DOHH2 (cell line): ENCODE results near the gene GAGE2A.
"Not testable (repeated sequence)": the region's sequence is repeated elsewhere in the genome, so short reads cannot be mapped to it uniquely, and the experiment has no call there.

Experiments
- EZH2phosphoT487 ChIP-seq: fragments of 200-600 bp; sonication (generic); IDR thresholded peaks from 2 replicates; pipeline ENCODE4 v1.6.1; 2017; ENCODE audit warnings: borderline replicate concordance, mild to moderate bottlenecking, antibody characterized with exemption, low read length, moderate library complexity, mixed read lengths
- TF ChIP-seq, protein P1 (sequence below): fragments of 200-600 bp; sonication (generic); IDR thresholded peaks from one replicate; pipeline ENCODE4 v1.5.1; 2014; ENCODE audit warnings: antibody characterized with exemption, mild to moderate bottlenecking, low read depth, low read length; ENCODE audit not compliant: poor library complexity, severe bottlenecking

DNA sequence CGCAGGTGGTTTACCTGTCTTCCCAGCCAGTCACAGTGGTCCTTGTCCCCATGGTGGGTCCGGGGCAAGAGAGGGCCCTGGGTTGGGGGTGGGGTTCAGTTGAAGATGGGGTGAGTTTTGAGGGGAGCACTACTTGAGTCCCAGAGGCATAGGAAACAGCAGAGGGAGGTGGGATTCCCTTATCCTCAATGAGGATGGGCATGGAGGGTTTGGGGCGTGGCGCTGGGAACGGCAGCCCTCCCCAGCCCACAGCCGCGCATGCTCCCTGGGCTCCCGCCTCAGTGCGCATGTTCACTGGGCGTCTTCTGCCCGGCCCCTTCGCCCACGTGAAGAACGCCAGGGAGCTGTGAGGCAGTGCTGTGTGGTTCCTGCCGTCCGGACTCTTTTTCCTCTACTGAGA, 19.2 kb upstream of the GAGE2A start, which contains the start of gene GAGE12G:
- TF ChIP-seq, protein P1, sequence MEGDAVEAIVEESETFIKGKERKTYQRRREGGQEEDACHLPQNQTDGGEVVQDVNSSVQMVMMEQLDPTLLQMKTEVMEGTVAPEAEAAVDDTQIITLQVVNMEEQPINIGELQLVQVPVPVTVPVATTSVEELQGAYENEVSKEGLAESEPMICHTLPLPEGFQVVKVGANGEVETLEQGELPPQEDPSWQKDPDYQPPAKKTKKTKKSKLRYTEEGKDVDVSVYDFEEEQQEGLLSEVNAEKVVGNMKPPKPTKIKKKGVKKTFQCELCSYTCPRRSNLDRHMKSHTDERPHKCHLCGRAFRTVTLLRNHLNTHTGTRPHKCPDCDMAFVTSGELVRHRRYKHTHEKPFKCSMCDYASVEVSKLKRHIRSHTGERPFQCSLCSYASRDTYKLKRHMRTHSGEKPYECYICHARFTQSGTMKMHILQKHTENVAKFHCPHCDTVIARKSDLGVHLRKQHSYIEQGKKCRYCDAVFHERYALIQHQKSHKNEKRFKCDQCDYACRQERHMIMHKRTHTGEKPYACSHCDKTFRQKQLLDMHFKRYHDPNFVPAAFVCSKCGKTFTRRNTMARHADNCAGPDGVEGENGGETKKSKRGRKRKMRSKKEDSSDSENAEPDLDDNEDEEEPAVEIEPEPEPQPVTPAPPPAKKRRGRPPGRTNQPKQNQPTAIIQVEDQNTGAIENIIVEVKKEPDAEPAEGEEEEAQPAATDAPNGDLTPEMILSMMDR: not testable (repeated sequence)
- TF ChIP-seq EZH2phosphoT487: not testable (repeated sequence)
